ENCODE results near the gene PNLIPRP1.

DNA sequence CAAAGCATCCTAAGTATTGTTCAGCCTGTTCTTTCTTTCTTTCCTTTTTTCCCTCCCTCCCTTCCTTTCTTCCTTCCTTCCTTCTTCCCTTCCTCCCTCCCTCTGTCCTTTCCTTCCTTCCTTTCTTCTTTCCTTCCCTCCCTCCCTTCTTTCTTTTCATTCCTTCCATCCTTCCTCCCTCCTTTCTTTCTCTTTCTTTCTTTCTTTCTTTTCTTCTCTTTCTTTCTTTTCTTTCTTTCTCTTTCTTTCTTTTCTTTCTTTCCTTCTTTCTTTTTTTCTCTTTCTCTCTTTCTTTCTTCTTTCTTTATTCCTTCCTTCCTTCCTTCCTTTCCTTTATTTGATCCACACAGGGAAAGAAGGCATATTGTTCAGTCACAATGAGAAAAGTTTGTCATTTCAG is 23.8 kb upstream of the PNLIPRP1 start:
- TF ChIP-seq BHLHE40 (IDR thresholded peaks at IDR 0.05; ENCODE audit: borderline replicate concordance): no peak
- TF ChIP-seq SP1 (IDR thresholded peaks at IDR 0.05): no peak
- no peak for TF ChIP-seq FOXK2 (IDR thresholded peaks at IDR 0.05)
- TF ChIP-seq FOXM1 (IDR thresholded peaks at IDR 0.05; ENCODE audit: borderline replicate concordance): no peak
- no peak for TF ChIP-seq ELF4 (IDR thresholded peaks at IDR 0.05)
- no peak for TF ChIP-seq ZNF384 (IDR thresholded peaks at IDR 0.05)
- TF ChIP-seq LEF1 (IDR thresholded peaks at IDR 0.05; ENCODE audit: borderline replicate concordance): no peak
